NCI-H526 treated with DMSO at 0.1 percent for 48 hours (cell line): ENCODE measurements around the gene PRXL2A.

Experiments used
- DNase-seq: peaks from one replicate; lab custom pipeline; 2025; lab: John Stamatoyannopoulos, UW

The PRXL2A gene

DNA sequence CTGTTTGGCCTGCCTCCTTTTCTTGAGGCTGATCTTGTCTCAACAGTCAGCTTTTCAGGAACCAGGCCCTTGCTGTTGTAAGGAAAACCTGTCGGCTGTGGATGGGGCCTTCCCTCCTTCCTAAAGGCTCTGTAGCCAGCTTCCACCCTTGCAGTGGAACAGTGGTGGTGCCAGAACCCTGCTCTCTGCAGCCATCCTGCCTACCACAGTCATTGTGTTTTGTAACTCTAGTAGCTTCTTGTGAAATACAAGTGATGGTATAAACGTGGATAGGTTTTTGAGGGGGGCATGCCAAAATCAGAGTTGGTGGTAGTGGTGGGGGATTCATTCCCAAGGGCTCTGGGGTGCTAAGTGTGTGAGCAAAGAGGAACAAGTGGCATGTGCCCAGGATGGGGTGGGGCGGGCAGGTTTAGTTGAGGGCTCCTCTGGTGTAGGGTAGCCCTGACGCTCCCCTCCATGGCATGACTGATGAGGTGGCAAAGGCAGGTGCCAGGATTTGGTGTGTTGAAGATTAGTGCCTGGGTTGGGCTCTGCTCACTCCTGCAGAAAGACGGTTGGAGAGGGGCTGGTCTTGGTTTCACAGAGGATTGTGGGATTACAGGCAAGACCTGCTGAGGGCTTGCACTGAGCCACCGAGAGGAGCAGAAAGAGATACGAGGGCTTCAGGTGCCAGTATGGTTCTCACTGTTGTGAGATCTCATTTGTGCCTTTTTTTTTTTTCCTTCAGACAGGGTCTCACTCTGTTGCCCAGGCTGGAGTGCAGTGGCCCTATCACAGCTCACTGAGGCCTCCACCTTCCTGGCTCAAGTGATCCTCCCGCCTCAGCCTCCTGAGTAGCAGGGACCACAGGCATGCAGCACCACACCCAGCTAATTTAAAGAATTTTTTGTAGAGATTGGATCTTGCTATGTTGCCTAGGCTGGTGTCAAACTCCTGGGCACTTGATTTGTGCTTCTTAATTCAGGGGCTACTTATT, 53.1 kb downstream of the PRXL2A start:
- DNase-seq, result no peak

DNA sequence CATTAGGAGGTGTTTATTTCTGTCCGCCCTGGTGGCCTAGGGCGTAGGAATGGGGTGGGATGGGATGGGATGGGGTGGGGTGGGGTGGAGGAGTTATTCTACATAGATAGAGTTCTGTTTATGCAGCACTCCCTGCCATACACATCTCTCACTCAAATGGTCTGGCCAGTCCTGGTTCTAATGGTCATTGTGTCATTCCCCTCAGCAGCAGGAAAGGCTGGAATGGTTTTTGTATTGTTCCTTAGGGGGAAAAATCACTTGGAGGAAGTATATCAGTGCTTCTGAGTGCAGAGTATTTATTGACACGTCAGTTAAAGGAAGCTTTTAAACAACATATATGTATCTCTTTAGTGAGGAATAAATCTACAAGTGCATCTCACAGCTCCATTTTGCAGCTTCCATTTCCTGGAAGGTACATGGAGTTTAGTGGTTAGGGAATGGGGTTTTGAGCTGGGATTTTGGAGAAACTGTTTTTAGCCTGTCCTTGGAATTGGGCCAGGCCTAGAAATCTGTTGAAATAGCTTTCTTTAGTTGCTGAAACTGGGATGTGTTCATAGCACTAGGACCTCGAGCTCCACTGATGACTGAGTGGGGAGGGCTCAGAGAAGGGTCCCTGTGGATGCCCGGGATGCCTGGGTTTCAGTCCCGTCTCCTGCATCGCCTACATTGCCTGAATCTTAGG, 54.1 kb downstream of the PRXL2A start:
- no peak for DNase-seq

DNA sequence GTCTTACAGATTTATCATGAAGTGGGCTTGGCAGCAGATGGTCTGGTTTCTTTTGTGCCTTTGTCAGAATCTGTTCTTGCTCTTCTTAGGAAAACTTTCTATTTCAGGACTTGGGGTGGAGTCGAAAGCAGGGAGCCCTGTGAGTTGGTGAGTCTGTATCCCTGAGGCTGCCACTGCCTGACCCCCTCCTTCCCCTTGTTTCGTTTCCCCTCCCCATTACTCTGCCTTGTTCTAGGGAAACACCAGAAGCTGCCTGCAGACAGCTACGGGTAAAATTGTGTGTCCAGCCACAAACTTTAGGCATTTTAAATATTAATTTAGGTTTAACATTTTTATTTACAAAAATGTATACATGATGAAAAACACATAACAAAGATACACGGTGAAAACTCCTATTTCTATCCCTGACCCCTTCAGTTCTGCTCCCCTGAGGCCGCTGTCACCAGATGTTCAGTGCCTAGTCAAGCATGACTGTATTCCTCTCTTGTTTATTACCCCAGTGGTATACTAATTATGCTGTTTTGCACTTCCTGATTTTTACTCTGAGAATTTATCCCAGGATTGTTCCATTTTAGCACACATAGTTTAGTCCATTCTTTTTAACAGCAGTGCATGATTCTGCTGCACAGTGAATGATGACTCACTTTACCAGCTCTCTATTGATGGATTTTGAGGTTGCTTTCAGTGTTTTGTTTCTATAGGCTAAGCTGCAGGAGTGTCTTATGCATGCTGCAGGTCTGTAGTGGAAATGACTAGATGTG, 54.8 kb downstream of the PRXL2A start:
- peak; percentile 30 for DNase-seq

DNA sequence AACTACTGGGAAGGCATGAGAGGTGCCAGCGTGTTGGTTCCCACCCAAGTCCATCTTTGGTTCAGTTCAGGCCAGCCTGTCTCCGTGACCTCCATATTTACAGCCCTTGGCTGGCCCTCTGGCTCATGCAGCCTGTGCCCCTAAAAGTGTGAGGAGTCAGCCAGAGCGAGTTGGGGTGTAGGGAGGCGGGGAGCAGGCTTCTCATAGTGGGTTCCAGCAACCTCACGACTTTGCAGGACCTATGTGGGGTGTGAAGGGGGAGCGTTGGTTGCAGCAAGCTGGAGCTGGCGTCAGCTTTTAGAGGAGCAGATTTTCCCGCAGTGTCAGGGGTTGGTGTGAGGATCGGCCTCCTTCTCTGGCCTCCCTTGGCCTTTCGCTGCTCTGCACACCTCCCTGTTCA, 55.5 kb downstream of the PRXL2A start:
- no peak for DNase-seq

DNA sequence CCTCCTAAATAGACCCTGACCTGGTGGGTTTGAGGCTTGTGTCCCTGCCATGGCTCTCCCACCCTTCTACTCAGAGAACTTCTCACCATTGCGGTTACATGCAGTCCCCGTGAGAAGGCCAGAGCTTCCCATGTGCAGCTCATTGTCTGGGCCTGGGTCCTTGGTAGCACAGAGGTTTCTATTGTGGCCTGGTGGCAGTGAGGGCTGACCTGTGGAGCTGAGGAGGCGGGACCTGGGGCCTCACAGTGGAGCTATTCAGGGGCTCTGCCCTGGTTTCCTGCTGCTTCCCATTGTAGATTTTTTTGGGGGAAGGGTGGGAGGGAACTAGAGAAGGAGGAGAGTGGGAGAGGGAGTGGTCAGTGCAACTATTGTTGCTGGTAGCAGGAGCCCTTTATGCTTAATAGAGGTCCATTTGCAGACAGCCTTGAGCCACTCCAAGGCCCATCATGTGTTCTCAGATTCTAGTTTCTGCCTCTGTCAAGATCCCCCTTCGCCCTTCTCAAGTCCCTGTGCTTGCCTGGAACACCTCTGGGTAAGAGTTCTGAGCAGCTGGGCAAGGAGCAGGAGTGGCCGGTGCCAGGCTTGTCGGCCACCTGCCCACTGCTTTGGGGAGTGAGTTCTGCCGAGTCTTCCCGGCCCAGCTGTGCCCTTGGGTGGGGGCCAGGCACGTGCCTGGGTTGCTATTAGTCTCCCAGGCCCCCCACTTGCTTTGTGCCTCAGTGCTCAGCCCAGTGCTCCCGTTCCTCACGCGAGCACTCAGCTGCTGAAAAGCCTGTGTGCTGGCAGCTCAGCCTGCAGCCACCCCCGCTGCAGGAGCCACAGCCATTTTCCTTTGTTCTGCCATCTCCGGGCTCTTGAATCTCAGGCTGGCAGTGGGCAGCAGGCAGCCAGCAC, 56.5 kb downstream of the PRXL2A start:
- no peak for DNase-seq

DNA sequence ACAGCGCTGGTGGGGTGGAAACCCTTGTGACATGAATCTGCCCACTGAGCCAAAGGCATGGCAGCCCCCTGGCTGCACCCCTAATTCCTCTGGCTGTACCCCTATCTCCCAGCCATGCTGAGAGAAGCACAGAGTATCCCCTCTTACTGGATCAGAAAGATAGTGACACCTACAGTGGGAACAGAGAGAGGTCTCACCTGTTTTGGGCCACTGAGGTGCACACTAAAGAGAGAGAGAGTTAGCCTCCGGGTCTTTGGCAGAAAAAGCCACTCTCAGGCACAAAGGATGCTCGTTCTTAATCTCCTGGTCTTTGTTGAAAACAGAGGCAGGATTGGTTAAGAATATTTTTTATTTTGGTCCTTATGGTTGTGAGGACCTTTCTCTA, 57.1 kb downstream of the PRXL2A start:
- no peak for DNase-seq

DNA sequence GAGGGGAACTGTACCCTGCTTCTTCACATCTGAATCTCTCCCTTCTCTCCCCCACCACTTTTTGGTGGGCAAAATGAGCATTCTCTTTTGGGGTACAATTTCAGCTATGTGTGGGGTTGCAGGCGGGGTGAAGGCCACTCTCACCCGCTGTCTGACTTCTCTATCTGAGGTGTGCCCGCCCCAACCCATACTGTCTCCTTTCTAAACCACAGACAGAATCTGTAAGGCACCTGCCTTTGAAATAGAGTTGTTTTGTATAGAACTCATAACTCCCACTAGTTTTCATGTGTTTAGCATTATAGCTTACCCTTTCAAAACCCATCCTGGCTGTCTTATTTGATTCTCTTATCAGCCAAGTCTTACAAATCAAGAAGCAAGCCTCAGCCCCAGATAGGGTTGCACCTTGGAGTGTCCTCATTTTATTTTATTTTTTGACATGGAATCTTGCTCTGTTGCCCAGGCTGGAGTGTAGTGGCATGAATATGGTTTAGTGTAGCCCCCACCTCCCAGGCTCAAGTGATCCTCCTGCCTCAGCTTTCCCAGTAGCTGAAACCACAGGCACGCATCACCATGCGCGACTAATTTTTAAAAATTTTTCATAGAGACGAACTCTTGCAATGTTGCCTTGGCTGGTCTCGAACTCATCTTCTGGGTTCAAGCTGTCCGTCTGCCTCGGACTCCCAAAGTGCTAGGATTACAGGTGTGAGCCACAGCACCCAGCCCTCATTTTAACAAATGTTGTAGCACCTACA, 57.7 kb downstream of the PRXL2A start:
- DNase-seq, result no peak

DNA sequence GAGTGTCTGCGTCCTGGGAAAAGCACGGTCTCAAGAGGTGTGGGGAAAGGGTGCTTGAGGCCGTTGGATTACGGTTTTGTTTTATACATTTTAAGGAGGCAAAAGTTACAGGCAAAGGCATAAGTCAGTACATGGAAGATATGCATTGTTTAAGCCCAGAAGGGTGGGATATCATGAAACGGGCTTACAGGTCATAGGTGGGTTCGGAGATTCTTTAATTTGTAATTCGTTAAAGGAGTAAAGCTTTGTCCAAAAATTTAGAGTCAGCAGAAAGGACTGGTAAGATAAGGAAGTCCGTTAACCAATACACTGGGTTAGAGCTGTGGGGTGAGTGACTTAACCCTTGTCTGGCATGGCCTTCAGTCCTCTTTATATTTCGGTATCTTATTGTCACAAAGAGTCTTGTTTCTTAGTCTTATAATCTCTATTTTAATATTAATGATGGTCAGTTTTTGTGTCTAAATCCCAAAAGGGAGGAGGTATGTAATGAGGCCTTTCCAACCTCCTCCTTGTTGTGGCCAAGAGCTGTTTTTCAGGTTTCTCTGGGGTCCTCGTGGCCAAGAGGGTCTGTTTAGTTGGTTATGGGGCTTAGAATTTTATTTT, 58.5 kb downstream of the PRXL2A start:
- DNase-seq, result no peak

DNA sequence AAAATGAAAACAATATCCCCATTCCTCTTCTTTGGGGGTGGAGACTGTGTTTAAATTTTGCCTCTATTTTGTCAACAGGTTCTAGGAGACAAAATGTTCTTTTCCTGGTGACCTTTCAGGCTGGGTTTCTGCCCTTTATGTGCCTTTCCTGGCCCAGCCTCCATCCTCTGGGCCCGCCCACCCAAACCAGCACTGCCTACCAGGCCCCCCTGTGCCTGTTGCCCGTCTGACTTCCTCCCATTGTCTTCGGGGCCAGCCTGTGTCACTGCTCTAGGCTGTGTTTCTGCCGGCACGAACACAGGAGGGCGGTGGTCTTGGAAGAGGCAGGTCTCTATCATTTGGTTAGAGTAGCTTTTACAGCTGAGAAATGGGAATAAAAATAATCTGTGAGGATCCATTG, 59.7 kb downstream of the PRXL2A start:
- no peak for DNase-seq

DNA sequence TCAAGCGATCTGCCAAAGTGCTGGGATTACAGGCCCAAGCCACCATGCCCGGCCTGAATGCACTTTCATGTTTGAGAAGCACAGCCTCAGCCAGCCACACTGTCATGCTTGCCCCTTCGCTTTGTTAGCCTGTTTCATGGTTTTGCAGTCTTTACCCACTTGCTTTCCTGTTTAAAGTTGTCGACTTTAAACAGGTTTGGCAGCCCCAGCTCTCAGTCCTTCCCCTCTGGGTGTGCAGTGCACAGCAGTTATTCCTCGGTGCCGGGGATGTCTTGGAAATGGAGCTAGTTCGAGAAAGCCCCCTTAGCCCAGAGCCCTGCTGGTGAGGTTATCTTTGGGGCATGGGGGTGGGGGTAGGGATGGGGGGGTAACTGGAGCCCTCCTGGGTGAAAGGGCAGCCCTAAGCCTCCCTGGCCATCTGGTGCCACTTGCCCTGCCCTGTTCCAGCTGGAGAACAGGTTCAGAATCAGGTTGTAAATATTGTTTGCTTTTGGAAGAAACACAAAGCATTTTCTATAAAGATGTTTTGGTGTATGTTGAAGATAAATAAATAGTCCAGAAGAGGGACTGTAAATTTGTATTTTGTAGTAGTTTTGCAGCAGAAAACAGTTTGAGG, 60.6 kb downstream of the PRXL2A start:
- no peak for DNase-seq

DNA sequence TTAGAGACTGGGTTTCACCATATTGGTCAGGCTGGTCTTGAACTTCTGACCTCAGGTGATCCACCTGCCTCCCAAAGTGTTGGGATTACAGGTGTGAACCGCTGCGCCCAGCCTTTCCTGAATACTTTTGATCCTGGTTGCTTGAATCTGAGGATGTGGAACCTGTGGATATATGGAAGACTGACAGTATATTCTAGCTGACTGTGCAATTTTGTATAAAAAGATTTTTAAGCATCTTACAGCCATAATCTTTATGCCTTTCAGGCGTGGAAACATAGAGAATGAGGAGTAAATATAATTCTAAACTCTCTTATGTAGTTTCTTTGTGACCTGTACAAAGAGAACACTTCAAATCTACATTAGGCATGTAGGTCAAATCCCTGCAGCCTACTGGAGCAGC, 61.9 kb downstream of the PRXL2A start:
- DNase-seq, result no peak

DNA sequence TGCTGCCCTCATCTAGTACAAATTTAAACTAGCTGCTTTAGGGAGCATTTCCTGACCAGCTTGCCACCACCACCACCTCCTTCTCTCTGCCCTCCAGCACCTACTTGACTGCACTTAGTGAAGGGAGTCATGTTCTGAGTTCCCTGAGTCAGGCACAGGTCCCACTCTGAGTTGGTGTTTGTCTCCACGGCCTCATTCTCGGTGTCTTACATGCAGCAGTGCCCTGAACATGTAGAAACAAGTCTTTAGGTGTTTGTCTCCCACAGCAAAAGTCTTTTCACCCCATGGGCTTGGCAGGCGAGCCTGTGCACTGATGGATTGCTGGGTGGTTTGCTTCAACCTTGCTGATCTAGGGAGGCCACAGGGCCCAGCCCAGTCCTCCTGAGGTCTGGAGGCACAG, 62.6 kb downstream of the PRXL2A start:
- no peak for DNase-seq

DNA sequence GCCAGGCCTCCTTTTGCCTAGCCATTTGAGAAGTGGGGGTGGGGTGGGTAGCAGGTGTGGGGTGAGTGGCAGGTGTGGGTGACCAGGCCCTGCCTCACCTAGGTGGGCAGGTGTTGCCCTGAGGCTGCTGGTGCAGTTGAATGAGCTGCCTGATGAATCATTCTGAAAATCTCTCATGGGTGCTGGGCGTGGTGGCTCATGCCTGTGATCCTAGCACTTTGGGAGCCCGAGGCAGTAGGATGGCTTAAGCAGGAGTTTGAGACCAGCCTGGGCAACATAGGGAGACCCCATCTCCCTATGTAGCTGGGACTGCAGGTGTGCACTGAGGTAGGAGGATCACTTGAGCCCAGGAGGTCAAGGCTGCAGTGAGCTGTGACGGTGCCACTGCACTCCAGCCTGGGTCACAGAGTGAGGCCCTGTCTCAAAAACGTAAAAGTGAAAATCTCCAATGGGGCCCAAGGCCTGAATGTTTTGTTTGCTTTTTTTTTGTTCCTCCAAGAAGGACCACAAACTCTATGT, 63.4 kb downstream of the PRXL2A start:
- DNase-seq, result no peak

DNA sequence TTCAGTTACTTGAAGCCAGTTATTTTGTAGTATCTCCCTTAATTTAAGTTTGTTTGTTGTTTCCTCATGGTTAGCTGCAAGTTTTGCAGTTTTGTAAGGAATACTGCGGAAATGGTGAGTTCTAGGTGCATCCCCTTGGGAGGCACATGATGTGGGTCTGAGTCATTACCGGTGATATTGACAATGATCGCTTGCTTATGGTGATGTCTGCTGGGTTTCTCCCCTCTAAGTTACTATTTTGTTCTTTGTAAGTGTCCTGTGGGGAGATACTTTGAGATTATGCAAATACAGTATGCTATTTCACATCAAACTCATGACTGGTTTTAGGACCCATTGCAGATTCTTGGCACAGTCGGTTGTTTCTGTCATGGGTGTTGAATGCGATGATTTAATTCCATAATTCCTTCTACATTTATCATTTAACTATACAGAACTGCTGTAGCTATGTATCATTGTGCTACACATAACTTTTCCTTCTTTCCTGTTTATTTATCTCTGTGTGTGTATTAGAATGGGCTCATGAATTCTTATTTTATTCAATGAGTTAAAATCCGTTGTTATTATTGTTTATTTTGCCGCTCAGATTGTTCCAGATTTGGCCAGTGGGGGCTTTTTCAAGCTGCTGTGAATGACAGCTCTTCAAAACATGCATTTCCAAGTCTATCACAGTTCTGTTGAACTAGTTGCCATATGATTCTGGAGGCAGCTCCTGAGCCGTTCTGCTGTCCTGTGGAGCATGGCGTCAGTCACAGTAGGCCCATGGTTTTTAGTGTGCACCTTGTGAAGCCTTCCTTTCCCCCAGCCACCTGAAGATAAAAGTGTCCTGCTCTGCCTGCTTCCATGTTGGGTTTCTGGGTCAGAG, 64.1 kb downstream of the PRXL2A start:
- no peak for DNase-seq

DNA sequence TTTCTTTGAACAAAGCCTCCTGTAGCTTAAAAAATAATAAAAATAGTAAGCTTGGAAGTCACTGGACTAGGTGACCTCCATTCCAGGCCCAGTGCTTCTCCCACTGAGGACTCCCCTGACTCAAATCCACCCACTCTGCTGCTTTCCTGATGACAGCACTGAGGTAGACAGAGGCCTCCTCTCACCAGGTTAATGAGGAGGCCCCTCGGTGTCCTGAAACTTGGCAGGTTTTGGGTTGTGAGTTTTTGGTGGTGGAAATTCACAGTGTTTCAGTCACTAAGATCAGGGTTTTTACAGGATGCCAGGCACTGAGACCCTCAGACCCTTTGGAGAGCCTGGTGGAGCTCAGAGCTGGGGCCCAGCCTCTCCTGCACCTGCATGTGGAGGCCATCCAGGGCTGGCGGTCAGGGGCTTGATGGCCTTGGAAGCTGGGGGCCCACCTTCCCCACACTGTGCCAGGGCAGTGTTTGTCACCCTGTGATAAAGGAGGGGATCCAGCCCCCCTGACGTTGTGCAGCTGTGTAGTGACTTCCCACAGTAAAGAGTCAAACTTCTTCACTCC, 64.8 kb downstream of the PRXL2A start:
- no peak for DNase-seq

DNA sequence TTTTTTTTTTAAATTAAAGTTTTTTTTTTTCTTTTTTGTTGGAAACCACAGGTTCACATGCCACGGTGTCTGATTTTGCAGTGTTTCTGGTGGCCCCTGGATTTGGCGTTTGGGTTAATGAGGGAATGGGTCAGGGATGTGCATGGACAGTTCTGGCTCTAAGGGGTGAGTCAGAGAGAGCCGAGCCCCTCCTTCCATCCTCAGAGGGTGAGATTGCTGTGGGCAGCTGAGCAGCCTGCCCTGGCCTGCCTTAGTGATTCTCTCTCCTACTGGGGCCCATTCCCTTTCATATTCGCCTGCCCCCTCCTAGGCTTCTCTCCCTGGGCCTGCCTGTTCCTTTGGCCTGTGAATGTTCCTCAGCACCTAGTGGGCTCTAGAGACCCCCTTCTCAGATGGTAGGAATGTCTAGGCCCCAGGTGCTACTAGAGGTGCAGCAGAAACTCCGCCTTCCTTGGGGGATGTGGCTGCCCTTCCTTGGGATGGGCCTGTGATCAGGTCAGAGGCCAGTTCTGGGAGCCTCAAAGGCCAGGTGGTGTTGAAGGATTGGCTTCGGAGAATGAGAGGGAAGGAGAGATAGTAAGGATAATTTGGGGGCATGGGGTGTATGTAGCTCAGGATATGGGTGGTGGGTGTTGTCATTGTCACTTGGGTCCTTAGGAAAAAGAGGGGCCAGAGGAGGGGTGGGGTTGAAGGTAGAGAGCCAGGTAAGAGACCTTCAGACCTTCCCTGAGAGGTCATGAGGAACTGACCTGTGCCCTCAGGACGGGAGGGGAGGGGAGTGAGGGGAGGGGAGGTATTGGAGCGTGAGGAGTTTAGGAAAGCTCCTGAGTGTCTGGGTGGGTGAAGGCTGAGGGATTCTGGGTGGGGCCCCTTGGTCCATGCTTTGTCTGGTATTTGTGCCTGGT, 65.6 kb downstream of the PRXL2A start:
- no peak for DNase-seq

DNA sequence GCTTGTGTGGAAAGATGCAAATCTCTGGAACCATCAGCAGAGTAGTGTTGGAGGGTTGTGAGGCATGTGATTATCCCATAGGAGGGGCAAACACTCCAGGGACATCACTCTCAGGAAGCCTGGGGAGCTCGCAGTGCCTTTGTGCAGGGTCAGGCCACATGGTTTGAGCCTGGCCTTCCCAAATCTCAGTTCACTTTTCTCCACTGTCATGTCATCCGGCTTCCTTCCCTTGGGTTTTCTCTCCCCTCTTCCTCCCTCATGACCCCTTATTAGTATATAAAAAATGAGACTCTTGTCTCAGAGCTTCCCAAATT, 66.2 kb downstream of the PRXL2A start:
- peak; percentile 63 for DNase-seq

DNA sequence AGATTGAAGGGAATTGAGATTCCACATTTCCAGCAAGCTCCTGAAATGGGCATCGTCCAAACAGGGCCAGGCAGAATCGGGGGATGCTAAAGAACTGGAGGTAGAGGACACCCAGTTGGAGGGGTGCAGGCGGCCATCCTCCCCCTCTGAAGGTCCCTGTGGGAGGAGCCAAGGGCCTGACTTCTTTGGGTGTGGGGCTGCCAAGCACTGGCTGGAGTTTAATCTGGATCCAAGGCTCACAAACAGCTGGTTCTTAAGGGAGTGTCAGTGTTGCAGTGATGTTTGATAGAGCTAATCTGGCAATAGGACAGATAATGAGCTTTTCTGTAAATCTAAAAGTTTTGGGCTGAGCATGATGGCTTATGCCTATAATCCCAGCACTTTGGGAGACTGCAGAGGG, 66.6 kb downstream of the PRXL2A start:
- DNase-seq, result no peak
